Frontal cortex (tissue), 4 donors: ENCODE results near the gene KRTAP9-3. TPM values are rescaled to one million over a fixed set of nuclear protein-coding genes. Genes with fewer than 3 reads are reported as not detected.
"Not testable (repeated sequence)": the region's sequence is repeated elsewhere in the genome, so short reads cannot be mapped to it uniquely, and the experiment has no call there.

Source experiments
- DNase-seq, 2 donors: peaks; one replicate each; pipeline ENCODE4 v3.0.0; 2012; ENCODE audit warnings: low spot score in 2 of 2
- FAIRE-seq: peaks from 2 replicates; lab custom pipeline; 2012; peaks lifted over from hg19 to GRCh38; lab: Jason Lieb, UNC
- total RNA-seq: library from RNA; depleted of rRNA; stranded (reverse); fragments of >200 nt; gene quantifications from one replicate; pipeline ENCODE4 v1.2.3, GENCODE V29; 2014
- donor health status: control.
- donor health status: control.
- donor health status: control.

KRTAP9-3 gene
- total RNA-seq: not detected

GRCh38 chr17:41232399-41233105 lies at the start of gene KRTAP9-3:
Gene KRTAP9-3 (plus strand): TSS chr17:41232449. CDS start chr17:41232502, 53 bp downstream.
- not testable (repeated sequence) for DNase-seq, FAIRE-seq

DNA sequence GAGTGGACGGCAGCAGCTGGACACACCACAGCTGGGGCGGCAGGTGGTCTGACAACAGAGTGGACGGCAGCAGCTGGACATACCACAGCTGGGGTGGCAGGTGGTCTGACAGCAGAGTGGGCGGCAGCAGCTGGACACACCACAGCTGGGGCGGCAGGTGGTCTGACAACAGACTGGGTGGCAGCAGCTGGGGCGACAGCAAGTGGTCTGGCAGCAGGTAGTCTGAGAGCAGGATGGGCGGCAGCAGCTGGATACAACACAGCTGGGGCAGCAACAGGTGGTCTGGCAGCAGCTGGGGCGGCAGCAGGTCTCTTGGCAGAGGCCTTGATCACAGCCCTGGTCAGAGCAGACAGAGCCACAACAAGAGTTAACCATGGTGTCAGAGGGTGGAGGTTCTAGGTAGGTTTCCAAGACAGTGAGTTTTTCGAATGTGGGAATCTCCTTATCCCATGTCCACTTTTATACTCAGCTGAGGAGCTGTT lies 47.7 kb upstream of the KRTAP9-3 start, which contains the start of gene KRTAP4-1:
Gene KRTAP4-1, minus strand, starts transcription at position 432 of the 482 bp plus-strand sequence. Its CDS starts 57 bp downstream, at position 375.
- no peak for FAIRE-seq
- no peak for DNase-seq

- DNase-seq (no peak), FAIRE-seq (no peak)
Measured at GRCh38 chr17:41185001-41185400, 47.2 kb upstream of the KRTAP9-3 start.

DNA sequence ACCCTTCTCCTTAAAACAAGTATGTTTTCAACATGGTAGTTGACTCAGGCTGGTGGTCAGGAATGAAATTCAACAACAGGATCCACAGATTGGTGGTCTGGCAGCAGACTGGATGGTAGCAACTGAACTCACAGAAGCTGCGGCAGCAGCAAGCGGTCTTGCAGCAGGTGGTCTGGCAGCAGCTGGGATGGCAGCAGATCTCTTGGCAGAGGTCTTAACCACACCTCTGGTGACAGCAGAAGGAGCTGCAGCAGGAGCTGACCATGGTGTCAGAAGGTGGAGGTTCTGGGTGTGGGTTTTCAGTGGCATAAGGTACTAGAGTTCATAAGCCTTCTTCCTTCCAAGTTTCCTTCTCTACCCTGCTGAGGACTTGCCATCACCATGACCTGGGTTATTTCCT lies 45.4 kb upstream of the KRTAP9-3 start:
- FAIRE-seq: no peak
- no peak for DNase-seq

DNA sequence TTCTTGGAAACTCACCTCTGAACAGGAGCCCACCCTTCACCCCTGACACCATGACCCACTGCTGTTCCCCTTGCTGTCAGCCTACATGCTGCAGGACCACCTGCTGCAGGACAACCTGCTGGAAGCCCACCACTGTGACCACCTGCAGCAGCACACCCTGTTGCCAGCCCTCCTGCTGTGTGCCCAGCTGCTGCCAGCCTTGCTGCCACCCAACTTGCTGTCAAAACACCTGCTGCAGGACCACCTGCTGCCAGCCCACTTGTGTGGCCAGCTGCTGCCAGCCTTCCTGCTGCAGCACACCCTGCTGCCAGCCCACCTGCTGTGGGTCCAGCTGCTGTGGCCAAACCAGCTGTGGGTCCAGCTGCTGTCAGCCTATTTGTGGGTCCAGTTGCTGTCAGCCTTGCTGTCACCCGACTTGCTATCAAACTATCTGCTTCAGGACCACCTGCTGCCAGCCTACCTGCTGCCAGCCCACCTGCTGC lies 42.4 kb upstream of the KRTAP9-3 start, which contains the start of gene KRTAP9-1:
Gene KRTAP9-1, plus strand, starts transcription at position 51 of the 482 bp plus-strand sequence. Its CDS starts 0 bp downstream, at position 51.
- FAIRE-seq, DNase-seq: not testable (repeated sequence)

GRCh38 chr17:41190328-41190727 lies 41.9 kb upstream of the KRTAP9-3 start:
- FAIRE-seq (no peak), DNase-seq (no peak)

DNA sequence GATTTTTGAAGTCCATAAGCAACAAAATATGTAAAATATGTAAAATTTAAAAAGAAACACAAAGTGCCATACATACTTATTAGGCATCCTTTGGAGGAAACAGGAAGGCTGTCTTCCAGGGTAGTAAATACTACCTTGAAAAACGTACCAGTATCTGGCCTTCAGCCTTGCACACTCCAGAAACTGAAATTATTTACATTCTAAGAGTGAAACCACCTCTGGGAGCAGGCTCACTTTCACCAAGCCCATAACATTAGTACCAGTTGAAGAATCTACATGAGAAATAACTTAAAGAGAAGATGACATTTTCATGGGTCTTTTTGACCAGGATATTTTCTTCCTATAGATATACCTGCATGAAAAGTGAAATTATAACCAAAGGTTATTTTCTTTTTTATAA lies 36.2 kb upstream of the KRTAP9-3 start:
- DNase-seq: no peak
- FAIRE-seq: no peak

DNA sequence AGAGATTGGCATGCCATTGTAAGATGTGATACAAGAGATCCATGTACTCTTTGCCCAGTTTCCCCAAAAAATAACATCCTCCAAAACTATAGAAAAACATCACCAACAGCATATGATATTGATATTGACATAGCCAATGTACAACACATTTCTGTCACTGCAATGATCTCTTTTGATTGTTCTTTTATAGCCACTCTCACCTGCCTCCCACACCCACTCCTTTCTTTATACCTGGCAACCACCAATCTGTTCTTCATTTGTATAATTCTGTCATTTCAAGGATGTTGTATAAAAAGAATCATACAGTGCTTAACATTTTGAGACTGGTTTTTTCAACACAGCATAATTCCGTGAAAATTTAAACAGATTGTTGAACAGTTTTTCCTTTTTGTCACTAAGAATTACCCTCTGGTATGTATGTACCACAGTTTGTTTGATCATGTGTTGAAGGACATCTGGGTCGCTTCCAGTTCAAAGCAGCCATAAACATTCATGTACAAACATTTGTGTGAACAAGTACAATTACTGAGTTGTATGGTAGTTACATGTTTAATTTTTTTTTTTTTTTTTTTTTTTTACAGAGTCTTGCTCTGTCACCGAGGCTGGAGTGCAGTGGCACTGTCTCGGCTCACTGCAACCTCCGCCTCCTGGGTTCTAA lies 32.7 kb upstream of the KRTAP9-3 start:
- DNase-seq: no peak
- FAIRE-seq: no peak

- FAIRE-seq (no peak), DNase-seq (no peak)
Measured at GRCh38 chr17:41211845-41212466, 20.3 kb upstream of the KRTAP9-3 start.

DNA sequence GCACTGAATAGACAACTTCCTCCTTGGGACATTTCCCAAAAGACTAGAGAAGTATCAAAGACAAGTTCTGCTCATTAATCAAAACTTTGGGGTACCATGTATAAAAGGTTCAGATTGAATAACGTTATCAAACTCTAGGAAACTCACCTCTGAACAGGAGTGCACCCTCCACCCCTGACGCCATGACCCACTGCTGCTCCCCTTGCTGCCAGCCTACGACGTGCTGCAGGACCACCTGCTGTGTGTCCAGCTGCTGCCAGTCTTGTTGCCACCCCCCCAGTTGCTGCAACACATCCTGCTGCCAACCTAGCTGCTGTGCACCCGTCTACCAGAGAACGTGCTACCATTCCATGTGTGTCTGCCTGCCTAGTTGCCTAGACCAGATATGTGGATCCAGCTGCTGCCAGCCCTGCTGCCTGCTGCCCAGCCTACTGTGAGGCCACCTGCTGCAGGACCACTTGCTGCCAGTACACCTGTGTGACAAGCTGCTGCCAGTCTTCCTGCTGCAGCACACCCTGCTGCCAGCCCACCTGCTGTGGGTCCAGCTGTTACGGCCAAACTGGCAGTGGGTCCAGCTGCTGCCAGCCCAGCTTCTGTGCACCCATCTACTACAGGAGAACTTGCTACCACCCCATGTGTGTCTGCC lies 19.6 kb upstream of the KRTAP9-3 start:
- DNase-seq (no peak), FAIRE-seq (no peak)

DNA sequence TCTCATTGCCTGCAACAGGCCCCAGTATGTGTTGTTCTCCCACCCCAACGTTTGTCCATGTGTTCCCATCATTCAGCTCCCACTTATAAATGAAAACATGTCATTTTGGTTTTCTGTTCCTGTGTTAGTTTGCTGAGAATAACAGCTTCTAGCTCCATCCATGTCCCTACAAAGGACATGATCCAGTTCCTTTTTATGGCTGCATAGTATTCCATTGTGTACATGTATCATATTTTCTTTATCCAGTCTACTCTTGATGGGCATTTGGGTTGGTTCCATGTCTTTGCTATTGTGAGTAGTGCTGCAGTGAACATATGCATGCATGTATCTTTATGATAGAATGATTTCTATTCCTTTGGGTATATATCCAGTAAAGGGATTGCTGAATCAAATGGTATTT lies 16.6 kb upstream of the KRTAP9-3 start:
- FAIRE-seq (no peak), DNase-seq (no peak)

GRCh38 chr17:41223821-41224220 lies 8.4 kb upstream of the KRTAP9-3 start:
- no peak for DNase-seq
- no peak for FAIRE-seq

DNA sequence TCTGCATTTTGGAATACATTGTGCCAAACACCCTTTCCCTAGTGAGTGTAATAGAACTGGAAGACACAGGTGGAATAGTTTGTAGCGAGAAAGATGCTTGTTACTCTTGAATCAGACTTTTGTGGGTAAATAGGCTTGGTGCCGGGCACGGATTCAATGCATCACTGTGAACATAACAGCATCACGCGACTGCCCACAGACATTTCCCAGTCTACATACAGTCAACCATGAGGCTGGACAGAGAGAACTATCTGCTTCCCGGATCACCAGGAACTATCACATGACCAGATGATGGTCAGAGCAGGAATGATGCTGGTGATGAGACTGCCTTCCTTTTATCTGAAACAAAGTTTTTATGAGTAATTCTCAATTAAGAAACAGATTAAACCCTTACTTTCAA lies 6.2 kb upstream of the KRTAP9-3 start:
- DNase-seq (no peak), FAIRE-seq (no peak)

GRCh38 chr17:41226598-41227095 lies 5.6 kb upstream of the KRTAP9-3 start, which contains the start of gene KRTAP9-2:
Gene KRTAP9-2 (plus strand): TSS chr17:41226648. CDS start chr17:41226655, 7 bp downstream.
- FAIRE-seq, DNase-seq: not testable (repeated sequence)

GRCh38 chr17:41230094-41230493 lies 2.2 kb upstream of the KRTAP9-3 start:
- DNase-seq: no peak
- no peak for FAIRE-seq

GRCh38 chr17:41231731-41232130 lies 518 bp upstream of the KRTAP9-3 start:
- FAIRE-seq (no peak), DNase-seq (no peak)

DNA sequence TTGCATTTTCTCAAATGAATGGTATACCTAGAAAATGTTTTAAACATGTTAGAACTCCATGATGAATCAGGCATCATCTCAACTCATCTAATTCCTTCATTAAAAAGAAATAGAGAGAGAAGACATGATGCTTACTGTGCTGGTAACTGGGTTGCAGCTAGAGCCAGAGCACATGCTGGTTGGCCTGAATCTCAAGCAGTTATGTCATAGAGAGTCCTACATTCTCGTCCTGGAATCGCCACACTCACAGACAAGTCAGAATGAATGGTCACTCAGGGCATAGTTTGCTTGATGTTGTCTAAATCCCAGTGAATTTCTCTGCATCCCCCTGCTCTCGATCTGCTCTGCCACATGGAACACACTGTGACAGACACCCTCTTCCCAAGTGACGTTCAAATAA lies 4.9 kb downstream of the KRTAP9-3 start:
- not testable (repeated sequence) for FAIRE-seq, DNase-seq

- not testable (repeated sequence) for FAIRE-seq, DNase-seq
Measured at GRCh38 chr17:41237949-41238437, 5.7 kb downstream of the KRTAP9-3 start, which contains the start of gene KRTAP9-8. Gene KRTAP9-8 (plus strand): TSS chr17:41237999. CDS start chr17:41238052, 53 bp downstream.
